ENCODE results near the gene GALNT10. TPM values are rescaled to one million over a fixed set of nuclear protein-coding genes. Genes with fewer than 3 reads are reported as not detected.

GALNT10 gene
- total RNA-seq, 2 donors from 2014 or later, result 19.0 to 19.1 TPM

GRCh38 chr5:154330097-154330667 is 139.6 kb downstream of the GALNT10 start:
- intact Hi-C loops (cut with DNase I), result no loop called here
- ATAC-seq, result no peak
- no peak for DNase-seq

GRCh38 chr5:154331232-154331631 is 140.7 kb downstream of the GALNT10 start:
- intact Hi-C loops (cut with DNase I), result no loop called here
- DNase-seq (no peak), ATAC-seq (no peak)

- intact Hi-C loops (cut with DNase I), result no loop called here
- DNase-seq, result no peak
Observed at GRCh38 chr5:154331924-154332323, 141.4 kb downstream of the GALNT10 start.

GRCh38 chr5:154332451-154332850 is 141.9 kb downstream of the GALNT10 start:
- intact Hi-C loops (cut with DNase I), result no loop called here
- ATAC-seq (no peak), DNase-seq (no peak)

More at GRCh38 chr5:154331924-154332323, 141.4 kb downstream of the GALNT10 start:
- no peak for ATAC-seq

- DNase-seq (no peak), ATAC-seq (no peak)
- intact Hi-C loops (cut with DNase I), result no loop called here
Observed at GRCh38 chr5:154333016-154333415, 142.5 kb downstream of the GALNT10 start.

GRCh38 chr5:154334406-154335064 is 144.0 kb downstream of the GALNT10 start:
- no peak for DNase-seq
- intact Hi-C loops (cut with DNase I), result no loop called here
- ATAC-seq, result no peak

- ATAC-seq (no peak), DNase-seq (no peak)
- intact Hi-C loops (cut with DNase I), result no loop called here
Observed at GRCh38 chr5:154335065-154335448, 144.5 kb downstream of the GALNT10 start.

GRCh38 chr5:154341620-154342019 is 151.1 kb downstream of the GALNT10 start:
- DNase-seq, result no peak
- intact Hi-C loops (cut with DNase I), result no loop called here
- no peak for ATAC-seq

- ATAC-seq (no peak), DNase-seq (no peak)
- intact Hi-C loops (cut with DNase I), result no loop called here
Observed at GRCh38 chr5:154342211-154342610, 151.7 kb downstream of the GALNT10 start.

GRCh38 chr5:154342963-154343362 is 152.4 kb downstream of the GALNT10 start:
- ATAC-seq (no peak), DNase-seq (no peak)
- intact Hi-C loops (cut with DNase I), result no loop called here

- intact Hi-C loops (cut with DNase I), result no loop called here
- no peak for ATAC-seq
- DNase-seq, result no peak
Observed at GRCh38 chr5:154344461-154344860, 153.9 kb downstream of the GALNT10 start.

- ATAC-seq (no peak), DNase-seq (no peak)
- intact Hi-C loops (cut with DNase I), result no loop called here
Observed at GRCh38 chr5:154345255-154345952, 154.9 kb downstream of the GALNT10 start.

- ATAC-seq (no peak), DNase-seq (no peak)
- intact Hi-C loops (cut with DNase I), result no loop called here
Observed at GRCh38 chr5:154346427-154346826, 155.9 kb downstream of the GALNT10 start.

- ATAC-seq (no peak), DNase-seq (no peak)
- intact Hi-C loops (cut with DNase I), result no loop called here
Observed at GRCh38 chr5:154349626-154350264, 159.2 kb downstream of the GALNT10 start.

- DNase-seq, result no peak
- no peak for ATAC-seq
- intact Hi-C loops (cut with DNase I), result no loop called here
Observed at GRCh38 chr5:154351141-154351540, 160.6 kb downstream of the GALNT10 start.

- DNase-seq (no peak), ATAC-seq (no peak)
- intact Hi-C loops (cut with DNase I), result no loop called here
Observed at GRCh38 chr5:154351566-154351965, 161.0 kb downstream of the GALNT10 start.

GRCh38 chr5:154352960-154353548 is 162.5 kb downstream of the GALNT10 start:
- intact Hi-C loops (cut with DNase I), result no loop called here
- DNase-seq (no peak), ATAC-seq (no peak)

GRCh38 chr5:154355129-154355611 is 164.6 kb downstream of the GALNT10 start:
- intact Hi-C loops (cut with DNase I), result no loop called here
- peak; percentile 45 for DNase-seq

GRCh38 chr5:154356020-154356655 is 165.6 kb downstream of the GALNT10 start:
- DNase-seq (no peak), ATAC-seq (peak in 1 of 2 donors; percentile 26)
- intact Hi-C loops (cut with DNase I), result no loop called here

More at GRCh38 chr5:154355129-154355611, 164.6 kb downstream of the GALNT10 start:
- peak; percentile 69 to 84 for ATAC-seq

All from left cardiac atrium (tissue), 4 donors.